Inflammatory macrophage treated with lipopolysaccharide for 1 hour (primary cell): ENCODE results near the gene C3orf33.
"Not testable (repeated sequence)": the region's sequence is repeated elsewhere in the genome, so short reads cannot be mapped to it uniquely, and the experiment has no call there.

ENCODE experiments used
- DNase-seq, 2 donors: peaks; one replicate each; pipeline ENCODE4 v3.0.0-alpha.2; 2020 to 2022

The C3orf33 gene, protein sequence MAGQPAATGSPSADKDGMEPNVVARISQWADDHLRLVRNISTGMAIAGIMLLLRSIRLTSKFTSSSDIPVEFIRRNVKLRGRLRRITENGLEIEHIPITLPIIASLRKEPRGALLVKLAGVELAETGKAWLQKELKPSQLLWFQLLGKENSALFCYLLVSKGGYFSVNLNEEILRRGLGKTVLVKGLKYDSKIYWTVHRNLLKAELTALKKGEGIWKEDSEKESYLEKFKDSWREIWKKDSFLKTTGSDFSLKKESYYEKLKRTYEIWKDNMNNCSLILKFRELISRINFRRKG

GRCh38 chr3:155805802-155806618 is at the start of gene C3orf33:
C3orf33 (minus strand) TSS chr3:155806278; CDS start chr3:155806252, 26 bp downstream.
- DNase-seq, result peak; percentile 64 to 69

GRCh38 chr3:155854141-155854940 is 48.3 kb upstream of the C3orf33 start, which contains the start of gene SLC33A1:
SLC33A1 (minus strand) TSS chr3:155854427; CDS start chr3:155853997, 430 bp downstream.
- DNase-seq, result peak; percentile 99 to 100

DNA sequence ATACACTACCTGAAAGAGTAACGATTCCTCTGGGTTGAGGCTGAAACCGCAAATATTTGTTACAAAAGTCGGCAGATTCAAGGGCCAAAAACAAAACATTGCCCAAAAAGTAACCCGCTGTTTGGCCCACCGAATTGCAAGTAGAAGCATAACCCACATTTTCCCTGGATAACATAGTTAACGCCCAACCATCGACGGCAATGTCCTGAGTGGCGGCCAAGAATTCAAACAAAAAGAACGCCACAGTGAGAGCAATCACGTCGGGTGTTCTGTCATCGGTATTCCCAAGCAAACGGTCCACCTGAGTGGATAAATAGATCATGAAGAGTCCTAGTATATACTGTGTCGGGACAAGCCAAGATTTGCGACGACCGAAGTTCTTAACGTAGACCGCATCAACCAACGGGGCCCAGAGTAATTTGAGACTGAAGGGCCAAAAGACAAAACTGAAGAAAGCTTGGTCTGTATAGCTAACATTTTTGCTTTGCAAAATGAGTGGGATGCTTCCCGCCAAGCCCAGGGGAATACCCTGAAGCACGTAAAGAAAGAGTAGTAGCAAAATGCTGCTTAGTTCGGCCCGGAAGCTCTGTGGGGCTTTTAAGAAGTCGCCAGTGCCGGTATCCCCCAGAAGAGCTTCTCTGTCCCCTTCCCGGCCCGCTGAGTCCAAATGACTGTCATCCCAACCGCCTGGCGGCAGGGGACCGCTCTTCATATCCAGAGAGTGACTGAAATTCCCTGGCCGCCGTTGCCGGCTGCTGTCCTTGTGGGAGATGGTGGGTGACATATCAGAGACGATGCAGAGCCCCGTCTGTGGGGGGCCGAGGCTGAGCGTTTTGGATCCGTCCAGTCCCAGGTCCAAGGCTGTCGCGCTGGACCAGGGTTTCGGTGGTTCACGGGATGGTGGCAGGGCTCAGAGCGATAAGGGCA is 47.4 kb upstream of the C3orf33 start:
- peak; percentile 22 to 30 for DNase-seq

GRCh38 chr3:155852341-155852740 is 46.3 kb upstream of the C3orf33 start:
- DNase-seq, result peak in 1 of 2 donors; percentile 51

GRCh38 chr3:155849404-155849803 is 43.3 kb upstream of the C3orf33 start:
- not testable (repeated sequence) for DNase-seq

- no peak for DNase-seq
Observed at GRCh38 chr3:155847993-155848392, 41.9 kb upstream of the C3orf33 start.

DNA sequence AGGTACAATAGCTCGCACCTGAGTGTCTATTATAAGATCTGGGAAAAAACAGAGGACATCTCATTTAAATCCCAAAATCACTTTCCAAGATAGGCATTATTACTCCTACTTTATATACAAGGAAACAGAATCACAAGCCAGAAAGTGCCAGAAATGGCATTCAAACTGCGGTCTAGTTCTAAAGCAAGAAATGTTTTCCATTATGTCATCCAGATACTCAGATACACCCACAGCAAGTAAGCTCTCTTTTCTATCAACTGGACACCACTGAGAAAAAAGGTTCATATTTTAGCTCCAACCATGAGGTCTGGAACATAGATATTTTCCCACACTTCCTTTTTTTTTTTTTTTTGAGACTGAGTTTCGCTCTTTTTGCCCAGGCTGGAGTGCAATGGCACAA is 40.0 kb upstream of the C3orf33 start:
- DNase-seq, result no peak

DNA sequence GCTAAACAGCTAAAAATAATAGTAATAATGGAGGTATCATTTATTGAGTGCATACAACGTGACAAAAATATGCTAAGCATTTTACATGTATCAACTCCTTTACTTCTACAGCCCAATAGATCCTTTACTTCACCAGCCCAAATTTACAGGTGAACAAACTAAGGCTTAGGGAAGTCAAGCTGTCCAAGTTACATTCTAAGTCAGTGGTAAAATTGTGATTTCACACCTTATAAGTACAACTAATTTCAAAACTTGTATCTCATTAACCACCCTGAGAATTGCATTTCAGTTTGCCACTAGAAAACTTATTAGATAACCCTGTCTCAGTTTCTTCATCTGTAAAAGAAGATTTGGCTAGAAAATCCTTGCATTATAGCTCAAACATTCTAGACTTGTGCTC is 37.5 kb upstream of the C3orf33 start:
- no peak for DNase-seq

DNA sequence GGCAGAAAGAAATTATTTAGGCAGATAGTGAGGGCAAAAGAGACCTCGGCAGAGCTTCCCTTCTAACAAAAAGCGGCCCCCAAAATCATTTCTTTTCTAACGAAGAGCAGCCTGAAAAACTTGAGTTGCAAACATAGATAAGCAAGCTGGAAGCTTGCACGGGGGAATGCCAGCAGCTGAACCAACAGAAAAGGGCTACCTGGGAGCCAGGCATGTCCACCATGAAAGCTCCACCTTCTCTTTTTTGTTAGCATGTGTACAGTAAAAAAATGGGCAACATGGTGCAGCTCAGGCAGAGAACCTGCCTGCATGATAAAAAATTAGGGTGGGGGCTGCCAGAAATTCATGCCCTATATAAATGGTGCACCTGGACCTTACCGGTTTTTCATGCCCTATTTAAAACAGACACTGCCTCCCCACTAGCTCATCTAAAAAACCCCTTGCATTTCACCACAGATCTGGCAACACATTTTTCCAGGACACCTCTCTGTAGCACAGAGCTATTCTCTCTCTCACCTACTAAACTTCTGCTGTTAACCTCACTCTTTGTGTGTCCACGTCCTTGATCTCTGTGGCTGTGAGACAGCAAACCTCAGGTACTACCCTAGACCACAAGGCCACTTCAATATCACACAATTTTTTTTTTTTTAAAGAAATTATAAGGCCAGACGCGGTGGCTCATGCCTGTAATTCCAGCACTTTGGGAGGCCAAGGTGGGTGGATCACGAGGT is 29.4 kb upstream of the C3orf33 start:
- no peak for DNase-seq

- not testable (repeated sequence) for DNase-seq
Observed at GRCh38 chr3:155828490-155829098, 22.5 kb upstream of the C3orf33 start.

DNA sequence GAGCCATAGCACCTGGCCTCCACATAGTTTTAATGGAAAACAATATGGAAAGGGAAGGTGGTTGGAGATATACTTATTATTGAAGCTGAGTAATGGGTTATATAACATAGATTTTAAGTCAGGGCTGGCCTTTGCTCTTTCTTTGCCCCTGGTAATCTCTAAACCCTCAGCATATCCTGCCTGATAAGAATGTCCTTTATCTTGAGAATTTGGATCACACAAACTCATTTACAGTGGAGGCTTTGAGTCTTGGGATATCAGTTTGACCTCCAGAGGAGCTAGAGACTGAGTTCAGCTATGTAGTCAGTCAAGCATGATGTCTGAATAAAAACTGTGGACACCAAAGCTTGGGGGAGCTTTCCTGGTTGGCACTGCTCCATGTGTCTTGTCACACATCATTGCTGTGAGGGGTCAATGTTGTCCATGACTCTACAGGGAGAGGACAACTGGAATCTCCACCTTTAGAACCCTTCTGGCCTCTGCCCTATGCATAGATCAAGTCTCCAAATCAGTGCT is 9.0 kb upstream of the C3orf33 start:
- DNase-seq, result no peak

GRCh38 chr3:155813224-155813623 is 7.1 kb upstream of the C3orf33 start:
- DNase-seq, result not testable (repeated sequence)

DNA sequence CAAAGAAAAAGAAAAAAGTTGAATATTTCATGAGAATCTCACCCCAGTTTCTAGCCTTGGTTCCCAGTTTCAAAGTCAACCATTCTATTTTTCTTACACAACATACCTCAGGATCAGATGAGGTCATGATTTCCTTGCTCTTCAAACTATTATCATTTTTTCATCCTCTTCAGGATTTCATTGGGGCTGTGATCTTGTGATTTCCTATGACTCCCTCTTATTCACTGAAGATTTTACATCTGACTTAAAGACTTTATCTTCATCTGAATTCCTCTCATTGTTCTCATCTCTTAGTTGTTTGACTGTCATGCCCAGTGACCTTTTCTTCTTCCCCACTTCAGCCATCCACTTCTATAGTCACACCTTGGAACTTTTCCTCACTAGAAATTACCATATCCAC is 3.1 kb upstream of the C3orf33 start:
- DNase-seq, result no peak

GRCh38 chr3:155807823-155808222 is 1.7 kb upstream of the C3orf33 start:
- DNase-seq, result no peak

GRCh38 chr3:155805204-155805801 is 775 bp downstream of the C3orf33 start:
- DNase-seq, result peak; percentile 12 to 14

- no peak for DNase-seq
Observed at GRCh38 chr3:155804323-155804722, 1.8 kb downstream of the C3orf33 start.

- DNase-seq, result no peak
Observed at GRCh38 chr3:155792532-155792931, 13.5 kb downstream of the C3orf33 start.

DNA sequence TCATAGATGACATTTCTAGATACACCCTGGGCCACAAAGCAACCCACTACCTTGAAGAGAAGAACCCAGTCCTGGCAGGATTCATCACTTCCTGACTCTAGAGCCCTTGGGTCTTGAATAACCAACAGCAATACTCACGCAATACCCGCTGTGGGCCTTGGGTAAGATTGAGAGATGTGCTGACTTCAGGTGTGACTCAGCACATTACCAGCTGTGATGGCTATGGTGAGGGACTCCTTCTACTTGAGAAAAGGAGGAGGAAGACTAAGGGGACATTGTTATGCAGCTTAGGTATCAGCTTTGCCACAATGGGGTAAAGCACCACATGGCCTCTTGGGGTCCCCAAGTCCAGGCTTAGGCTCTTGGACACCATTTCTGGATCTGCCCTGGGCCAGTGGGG is 14.9 kb downstream of the C3orf33 start:
- no peak for DNase-seq

GRCh38 chr3:155790272-155790925 is 15.7 kb downstream of the C3orf33 start:
- no peak for DNase-seq
